Measurements from ENCODE around the gene B3GALT6. TPM values are rescaled to one million over a fixed set of nuclear protein-coding genes. Genes with fewer than 3 reads are reported as not detected.

The B3GALT6 gene
- total RNA-seq, 2 donors from 2014 or later: 24.8 to 31.5 TPM

GRCh38 chr1:1259951-1260600 lies 28.0 kb downstream of the B3GALT6 start:
- H3K4me1 Mint-ChIP-seq: peaks cover 8% of the 10 kb centered on the region
- H3K4me1 ChIP-seq (ENCODE audit: control insufficient read depth, insufficient read depth, low read length): no peaks in the 10 kb centered on the region
- H3K9me3 Mint-ChIP-seq: no peaks in the 10 kb centered on the region
- WGBS, 2 experiments (ENCODE audit: insufficient coverage in 1 of 2, insufficient read length in 1 of 2): 94 to 97% methylated on average over 15 to 26 of the region's 26 CpGs
- peak overlapping the region; percentile 26 for H3K27ac Mint-ChIP-seq
- no peak overlapping the region for H3K27ac ChIP-seq (ENCODE audit: low read depth, low read length)
- H3K27me3 Mint-ChIP-seq (ENCODE audit: insufficient read depth): no peaks in the 10 kb centered on the region
- H3K36me3 Mint-ChIP-seq (ENCODE audit: low read depth): peaks cover 66% of the 10 kb centered on the region
- H3K9ac ChIP-seq (ENCODE audit: extremely low read depth, low read length, poor library complexity, severe bottlenecking): no peak overlapping the region
- peaks cover 79% of the 10 kb centered on the region for H3K36me3 ChIP-seq (ENCODE audit: control insufficient read depth, insufficient read depth, low read length)
- no peak for TF ChIP-seq CTCF (conservative IDR thresholded peaks at IDR 0.05)
- no peak overlapping the region for H3K4me3 Mint-ChIP-seq
- H3K27me3 ChIP-seq (ENCODE audit: control insufficient read depth, insufficient read depth, low read length, poor library complexity, severe bottlenecking): no peaks in the 10 kb centered on the region
- no peak overlapping the region for H3K4me3 ChIP-seq (ENCODE audit: low read length)
- no peaks in the 10 kb centered on the region for H3K9me3 ChIP-seq (ENCODE audit: control insufficient read depth, low read length)
- DNase-seq: no peak

- Mint-ChIP-seq H3K4me1 (peaks cover 8% of the 10 kb centered on the region), H3K4me3 (no peak overlapping the region), H3K36me3 (ENCODE audit: low read depth) (peaks cover 65% of the 10 kb centered on the region), H3K27ac (peak overlapping the region; percentile 19), H3K27me3 (ENCODE audit: insufficient read depth) (no peaks in the 10 kb centered on the region), H3K9me3 (no peaks in the 10 kb centered on the region)
- Histone ChIP-seq H3K9me3 (ENCODE audit: control insufficient read depth, low read length) (no peaks in the 10 kb centered on the region), H3K27me3 (ENCODE audit: control insufficient read depth, insufficient read depth, low read length, poor library complexity, severe bottlenecking) (no peaks in the 10 kb centered on the region), H3K27ac (ENCODE audit: low read depth, low read length) (no peak overlapping the region), H3K4me1 (ENCODE audit: control insufficient read depth, insufficient read depth, low read length) (no peaks in the 10 kb centered on the region), H3K4me3 (ENCODE audit: low read length) (no peak overlapping the region), H3K9ac (ENCODE audit: extremely low read depth, low read length, poor library complexity, severe bottlenecking) (no peak overlapping the region), H3K36me3 (ENCODE audit: control insufficient read depth, insufficient read depth, low read length) (peaks cover 77% of the 10 kb centered on the region)
- no peak for DNase-seq
- no peak for TF ChIP-seq CTCF (conservative IDR thresholded peaks at IDR 0.05)
- 93 to 95% methylated on average over 11 to 16 of the region's 16 CpGs for WGBS, 2 experiments (ENCODE audit: insufficient coverage in 1 of 2, insufficient read length in 1 of 2)
These were observed 29.0 kb downstream of the B3GALT6 start for GRCh38 chr1:1260843-1261560.

GRCh38 chr1:1262071-1262470 lies 30.0 kb downstream of the B3GALT6 start:
- 95 to 99% methylated on average over 17 of the region's 17 CpGs for WGBS, 2 experiments (ENCODE audit: insufficient coverage in 1 of 2, insufficient read length in 1 of 2)
- no peak overlapping the region for H3K4me3 Mint-ChIP-seq
- H3K27ac Mint-ChIP-seq: no peak overlapping the region

More at GRCh38 chr1:1262071-1262470, 30.0 kb downstream of the B3GALT6 start:
- Histone ChIP-seq H3K9ac (ENCODE audit: extremely low read depth, low read length, poor library complexity, severe bottlenecking) (no peak overlapping the region), H3K36me3 (ENCODE audit: control insufficient read depth, insufficient read depth, low read length) (peaks cover 71% of the 10 kb centered on the region), H3K27ac (ENCODE audit: low read depth, low read length) (no peak overlapping the region), H3K4me3 (ENCODE audit: low read length) (no peak overlapping the region), H3K4me1 (ENCODE audit: control insufficient read depth, insufficient read depth, low read length) (no peaks in the 10 kb centered on the region), H3K9me3 (ENCODE audit: control insufficient read depth, low read length) (no peaks in the 10 kb centered on the region), H3K27me3 (ENCODE audit: control insufficient read depth, insufficient read depth, low read length, poor library complexity, severe bottlenecking) (no peaks in the 10 kb centered on the region)
- no peak for TF ChIP-seq CTCF (conservative IDR thresholded peaks at IDR 0.05)
- Mint-ChIP-seq H3K4me1 (peaks cover 8% of the 10 kb centered on the region), H3K9me3 (no peaks in the 10 kb centered on the region), H3K27me3 (ENCODE audit: insufficient read depth) (no peaks in the 10 kb centered on the region), H3K36me3 (ENCODE audit: low read depth) (peaks cover 59% of the 10 kb centered on the region)
- no peak for DNase-seq

All from endodermal cell (in vitro differentiated cells).